ENCODE measurements around the gene FBXL17.

Gene FBXL17

DNA sequence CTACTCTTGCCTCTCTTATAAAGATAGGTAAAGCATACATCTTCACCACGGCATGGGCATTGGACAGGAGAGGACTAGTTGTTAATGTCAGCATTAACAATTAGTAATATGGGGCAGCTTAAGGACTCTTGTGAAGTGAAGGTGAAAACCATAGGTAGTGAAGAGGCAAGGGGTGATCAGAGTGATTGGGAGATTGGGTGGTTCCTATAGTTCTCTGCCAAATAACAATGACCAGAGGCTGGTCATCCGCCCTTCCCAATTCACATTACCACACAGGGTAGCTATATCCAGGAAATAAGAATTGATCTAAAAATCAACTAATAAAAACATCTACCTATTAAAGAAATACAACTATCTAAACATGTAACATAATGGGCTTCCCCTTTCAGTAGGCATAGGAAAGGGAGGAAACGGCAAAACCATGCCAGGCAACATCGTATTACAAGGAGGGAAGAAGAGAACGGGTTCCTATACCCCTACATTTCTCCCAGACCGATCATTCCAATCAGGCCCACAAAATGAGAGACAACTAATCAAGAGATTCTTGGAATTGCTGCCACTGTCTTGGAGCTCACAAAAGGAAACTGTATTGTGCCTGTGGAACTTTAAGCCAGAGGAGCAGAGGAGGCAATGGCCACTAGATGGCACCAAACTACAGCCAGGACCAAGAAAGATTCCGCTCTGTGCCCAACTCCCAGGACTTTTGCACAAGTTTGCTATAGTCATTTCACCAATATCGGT lies 121.6 kb downstream of the FBXL17 start:
- peaks cover 9 to 15% of the 10 kb centered on the region in 2 donors for H3K4me1 ChIP-seq (ENCODE audit: control insufficient read depth in 1 of 2, insufficient read depth in 2 of 2, low read length in 2 of 2)
- H3K9ac ChIP-seq (ENCODE audit: low read depth in 1 of 2, low read length in 2 of 2): no peak overlapping the region
- no peaks in the 10 kb centered on the region for H3K27me3 ChIP-seq (ENCODE audit: control insufficient read depth in 1 of 2, insufficient read depth in 2 of 2, low read length in 2 of 2)
- H3K9me3 ChIP-seq (ENCODE audit: control insufficient read depth in 1 of 2, low read length in 2 of 2): no peaks in the 10 kb centered on the region
- no peak overlapping the region for H3K27ac ChIP-seq (ENCODE audit: low read depth, low read length)
- peak overlapping the region in 1 of 2 donors; percentile 48 for H3K4me3 ChIP-seq (ENCODE audit: low read depth in 1 of 2, low read length in 2 of 2)
- H3K36me3 ChIP-seq (ENCODE audit: control insufficient read depth in 1 of 2, insufficient read depth in 2 of 2, low read length in 2 of 2): no peaks in the 10 kb centered on the region

DNA sequence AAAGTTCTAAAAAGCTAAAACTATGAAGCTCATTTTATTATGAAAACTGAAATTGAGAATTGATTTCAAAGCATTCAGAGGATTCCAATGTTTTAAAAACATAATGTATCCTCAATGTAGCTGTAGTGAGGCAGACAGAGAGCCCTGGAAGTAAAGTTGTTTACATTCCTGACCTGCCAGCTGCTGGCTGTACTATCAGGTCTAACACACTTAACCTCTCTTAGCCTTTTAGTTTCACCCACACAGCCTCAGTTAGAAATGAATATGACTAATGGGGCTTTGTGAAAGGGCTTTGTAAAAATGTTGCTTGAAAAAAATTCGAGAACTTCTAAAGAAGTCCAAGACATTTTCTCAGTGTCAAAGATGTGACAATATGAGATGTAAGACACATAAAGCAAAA lies 122.6 kb downstream of the FBXL17 start:
- Histone ChIP-seq H3K4me1 (ENCODE audit: control insufficient read depth in 1 of 2, insufficient read depth in 2 of 2, low read length in 2 of 2) (peaks cover 9 to 15% of the 10 kb centered on the region in 2 donors), H3K27ac (ENCODE audit: low read depth, low read length) (no peak overlapping the region), H3K27me3 (ENCODE audit: control insufficient read depth in 1 of 2, insufficient read depth in 2 of 2, low read length in 2 of 2) (no peaks in the 10 kb centered on the region), H3K36me3 (ENCODE audit: control insufficient read depth in 1 of 2, insufficient read depth in 2 of 2, low read length in 2 of 2) (no peaks in the 10 kb centered on the region), H3K9ac (ENCODE audit: low read depth in 1 of 2, low read length in 2 of 2) (no peak overlapping the region), H3K4me3 (ENCODE audit: low read depth in 1 of 2, low read length in 2 of 2) (no peak overlapping the region), H3K9me3 (ENCODE audit: control insufficient read depth in 1 of 2, low read length in 2 of 2) (no peaks in the 10 kb centered on the region)

DNA sequence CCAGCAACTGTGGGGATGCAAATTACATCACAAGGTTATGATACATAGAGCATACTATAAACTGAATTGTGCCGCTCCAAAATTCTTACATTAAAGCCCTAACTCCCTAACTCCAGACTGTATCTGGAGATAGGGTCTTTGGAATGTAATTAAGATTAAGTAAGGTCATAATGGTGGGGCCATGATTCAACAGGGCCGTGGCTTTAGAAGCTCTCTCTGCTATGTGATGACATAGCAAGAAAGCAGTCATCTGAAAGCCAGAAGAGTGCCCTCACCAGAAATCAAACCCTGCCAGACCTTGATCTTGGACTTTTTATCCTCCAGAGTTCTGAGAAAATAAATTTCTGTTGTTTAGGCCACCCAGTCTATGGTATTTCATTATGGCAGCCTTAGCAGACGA lies 123.9 kb downstream of the FBXL17 start:
- H3K4me3 ChIP-seq (ENCODE audit: low read depth in 1 of 2, low read length in 2 of 2): no peak overlapping the region
- no peaks in the 10 kb centered on the region for H3K36me3 ChIP-seq (ENCODE audit: control insufficient read depth in 1 of 2, insufficient read depth in 2 of 2, low read length in 2 of 2)
- H3K9me3 ChIP-seq (ENCODE audit: control insufficient read depth in 1 of 2, low read length in 2 of 2): no peaks in the 10 kb centered on the region
- peaks cover 9 to 15% of the 10 kb centered on the region in 2 donors for H3K4me1 ChIP-seq (ENCODE audit: control insufficient read depth in 1 of 2, insufficient read depth in 2 of 2, low read length in 2 of 2)
- no peak overlapping the region for H3K9ac ChIP-seq (ENCODE audit: low read depth in 1 of 2, low read length in 2 of 2)
- no peaks in the 10 kb centered on the region for H3K27me3 ChIP-seq (ENCODE audit: control insufficient read depth in 1 of 2, insufficient read depth in 2 of 2, low read length in 2 of 2)
- no peak overlapping the region for H3K27ac ChIP-seq (ENCODE audit: low read depth, low read length)

DNA sequence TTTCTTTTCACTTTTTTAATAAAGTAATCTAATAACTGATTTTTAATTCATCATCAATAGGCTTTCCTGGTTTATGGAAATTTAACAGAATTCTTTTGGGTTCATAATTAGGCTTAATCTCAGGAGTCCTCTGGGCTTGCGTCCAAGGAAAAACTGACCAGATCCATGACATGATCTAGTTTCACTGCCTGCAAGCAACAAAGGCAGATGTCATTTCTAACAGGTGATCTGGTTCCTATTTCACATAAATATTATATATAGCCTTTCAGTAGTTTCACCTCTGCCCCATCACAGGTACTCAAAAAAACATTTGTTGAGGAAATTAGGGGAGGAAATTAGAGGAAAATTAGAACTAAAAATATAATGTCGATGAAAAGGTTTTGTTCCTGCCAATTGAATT lies 126.4 kb downstream of the FBXL17 start:
- no peaks in the 10 kb centered on the region for H3K36me3 ChIP-seq (ENCODE audit: control insufficient read depth in 1 of 2, insufficient read depth in 2 of 2, low read length in 2 of 2)
- no peak overlapping the region for H3K9ac ChIP-seq (ENCODE audit: low read depth in 1 of 2, low read length in 2 of 2)
- H3K27me3 ChIP-seq (ENCODE audit: control insufficient read depth in 1 of 2, insufficient read depth in 2 of 2, low read length in 2 of 2): no peaks in the 10 kb centered on the region
- peaks cover 7 to 15% of the 10 kb centered on the region in 2 donors for H3K4me1 ChIP-seq (ENCODE audit: control insufficient read depth in 1 of 2, insufficient read depth in 2 of 2, low read length in 2 of 2)
- H3K27ac ChIP-seq (ENCODE audit: low read depth, low read length): no peak overlapping the region
- no peaks in the 10 kb centered on the region for H3K9me3 ChIP-seq (ENCODE audit: control insufficient read depth in 1 of 2, low read length in 2 of 2)
- no peak overlapping the region for H3K4me3 ChIP-seq (ENCODE audit: low read depth in 1 of 2, low read length in 2 of 2)

DNA sequence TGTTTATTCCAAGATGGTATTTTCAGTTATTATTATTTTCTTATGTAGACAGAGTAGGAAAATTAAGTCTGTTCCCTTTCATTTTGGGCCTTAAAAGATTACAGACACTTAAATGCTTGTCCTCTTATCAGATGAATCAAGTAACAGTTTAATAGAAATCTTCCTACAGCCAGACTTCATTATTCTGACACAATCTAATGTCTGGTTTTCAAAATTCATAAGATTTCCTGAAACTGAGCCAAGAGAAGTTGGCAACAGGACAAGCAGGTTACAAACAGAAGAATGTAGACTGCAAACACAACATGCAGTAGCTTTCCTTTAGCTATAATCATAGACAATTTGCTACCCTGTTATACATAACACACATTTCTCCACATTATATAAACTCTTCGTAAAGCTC lies 130.5 kb downstream of the FBXL17 start:
- Histone ChIP-seq H3K4me3 (ENCODE audit: low read depth in 1 of 2, low read length in 2 of 2) (no peak overlapping the region), H3K27me3 (ENCODE audit: control insufficient read depth in 1 of 2, insufficient read depth in 2 of 2, low read length in 2 of 2) (no peaks in the 10 kb centered on the region), H3K36me3 (ENCODE audit: control insufficient read depth in 1 of 2, insufficient read depth in 2 of 2, low read length in 2 of 2) (no peaks in the 10 kb centered on the region), H3K9me3 (ENCODE audit: control insufficient read depth in 1 of 2, low read length in 2 of 2) (no peaks in the 10 kb centered on the region), H3K27ac (ENCODE audit: low read depth, low read length) (no peak overlapping the region), H3K4me1 (ENCODE audit: control insufficient read depth in 1 of 2, insufficient read depth in 2 of 2, low read length in 2 of 2) (peaks cover 0 to 4% of the 10 kb centered on the region in 2 donors), H3K9ac (ENCODE audit: low read depth in 1 of 2, low read length in 2 of 2) (no peak overlapping the region)

DNA sequence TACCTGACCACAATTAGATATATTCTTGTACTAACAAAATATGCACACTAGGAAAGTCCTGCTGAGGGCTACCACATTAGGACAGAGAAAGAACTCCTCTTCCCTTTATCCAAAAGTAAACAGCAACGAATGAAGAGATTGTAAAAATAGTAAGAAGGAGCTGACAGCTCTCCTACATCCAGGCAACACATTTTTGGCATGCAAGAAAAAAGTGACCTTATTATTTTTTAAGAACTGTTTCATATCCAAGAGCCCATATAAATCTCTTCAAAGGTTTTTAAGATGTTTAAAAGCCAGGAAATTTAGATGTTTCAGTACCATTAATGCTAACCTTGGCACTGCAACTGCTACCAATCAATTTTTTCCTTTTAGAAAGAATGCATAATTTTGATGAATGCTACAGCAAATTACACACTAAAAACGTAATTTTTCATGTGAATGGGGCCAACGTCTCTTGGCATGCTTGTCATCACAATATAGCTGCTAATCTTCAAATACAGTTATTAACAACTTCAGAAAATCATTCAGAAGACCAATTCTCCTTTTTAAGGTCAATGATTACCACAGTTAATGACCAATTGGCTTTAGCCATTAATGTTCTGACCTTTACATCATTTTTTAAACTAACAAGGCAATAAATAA lies 132.0 kb downstream of the FBXL17 start:
- H3K9me3 ChIP-seq (ENCODE audit: control insufficient read depth in 1 of 2, low read length in 2 of 2): no peaks in the 10 kb centered on the region
- H3K36me3 ChIP-seq (ENCODE audit: control insufficient read depth in 1 of 2, insufficient read depth in 2 of 2, low read length in 2 of 2): no peaks in the 10 kb centered on the region
- H3K4me1 ChIP-seq (ENCODE audit: control insufficient read depth in 1 of 2, insufficient read depth in 2 of 2, low read length in 2 of 2): no peaks in the 10 kb centered on the region
- no peak overlapping the region for H3K4me3 ChIP-seq (ENCODE audit: low read depth in 1 of 2, low read length in 2 of 2)
- H3K27ac ChIP-seq (ENCODE audit: low read depth, low read length): no peak overlapping the region
- H3K9ac ChIP-seq (ENCODE audit: low read depth in 1 of 2, low read length in 2 of 2): no peak overlapping the region
- no peaks in the 10 kb centered on the region for H3K27me3 ChIP-seq (ENCODE audit: control insufficient read depth in 1 of 2, insufficient read depth in 2 of 2, low read length in 2 of 2)

DNA sequence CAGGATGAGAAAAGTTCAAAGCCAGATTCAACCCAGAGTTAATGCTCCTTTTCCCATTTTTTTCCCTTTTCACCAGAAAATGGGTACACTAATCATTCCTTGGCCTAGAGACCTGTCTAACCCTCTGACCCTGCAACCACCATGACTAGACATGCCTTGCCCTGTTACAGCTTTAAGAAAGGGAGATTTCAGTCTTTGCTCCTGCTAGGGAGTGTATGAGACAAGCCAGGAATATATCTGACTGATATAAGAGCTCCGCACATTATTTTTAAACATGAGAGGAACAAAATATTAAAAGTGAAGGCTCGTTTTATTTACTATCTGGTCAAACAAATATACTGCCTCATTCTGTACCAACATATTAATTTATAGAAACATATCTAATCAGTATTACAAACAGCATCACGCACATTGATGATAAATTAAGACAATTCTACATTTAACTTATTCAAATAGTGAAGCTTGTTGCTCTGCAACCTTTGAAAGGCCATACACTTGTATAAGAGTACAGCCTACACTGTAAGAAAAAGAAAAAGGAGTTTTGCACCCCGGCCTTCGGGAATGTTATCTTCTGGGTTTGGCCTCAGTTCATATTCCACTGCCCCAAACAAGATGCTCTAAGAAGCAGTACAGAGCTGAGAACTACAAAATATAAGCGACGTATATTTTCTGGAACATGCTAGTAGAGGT lies 132.7 kb downstream of the FBXL17 start:
- Histone ChIP-seq H3K9me3 (ENCODE audit: control insufficient read depth in 1 of 2, low read length in 2 of 2) (no peaks in the 10 kb centered on the region), H3K4me3 (ENCODE audit: low read depth in 1 of 2, low read length in 2 of 2) (no peak overlapping the region), H3K27me3 (ENCODE audit: control insufficient read depth in 1 of 2, insufficient read depth in 2 of 2, low read length in 2 of 2) (no peaks in the 10 kb centered on the region), H3K9ac (ENCODE audit: low read depth in 1 of 2, low read length in 2 of 2) (no peak overlapping the region), H3K4me1 (ENCODE audit: control insufficient read depth in 1 of 2, insufficient read depth in 2 of 2, low read length in 2 of 2) (no peaks in the 10 kb centered on the region), H3K27ac (ENCODE audit: low read depth, low read length) (no peak overlapping the region), H3K36me3 (ENCODE audit: control insufficient read depth in 1 of 2, insufficient read depth in 2 of 2, low read length in 2 of 2) (no peaks in the 10 kb centered on the region)

DNA sequence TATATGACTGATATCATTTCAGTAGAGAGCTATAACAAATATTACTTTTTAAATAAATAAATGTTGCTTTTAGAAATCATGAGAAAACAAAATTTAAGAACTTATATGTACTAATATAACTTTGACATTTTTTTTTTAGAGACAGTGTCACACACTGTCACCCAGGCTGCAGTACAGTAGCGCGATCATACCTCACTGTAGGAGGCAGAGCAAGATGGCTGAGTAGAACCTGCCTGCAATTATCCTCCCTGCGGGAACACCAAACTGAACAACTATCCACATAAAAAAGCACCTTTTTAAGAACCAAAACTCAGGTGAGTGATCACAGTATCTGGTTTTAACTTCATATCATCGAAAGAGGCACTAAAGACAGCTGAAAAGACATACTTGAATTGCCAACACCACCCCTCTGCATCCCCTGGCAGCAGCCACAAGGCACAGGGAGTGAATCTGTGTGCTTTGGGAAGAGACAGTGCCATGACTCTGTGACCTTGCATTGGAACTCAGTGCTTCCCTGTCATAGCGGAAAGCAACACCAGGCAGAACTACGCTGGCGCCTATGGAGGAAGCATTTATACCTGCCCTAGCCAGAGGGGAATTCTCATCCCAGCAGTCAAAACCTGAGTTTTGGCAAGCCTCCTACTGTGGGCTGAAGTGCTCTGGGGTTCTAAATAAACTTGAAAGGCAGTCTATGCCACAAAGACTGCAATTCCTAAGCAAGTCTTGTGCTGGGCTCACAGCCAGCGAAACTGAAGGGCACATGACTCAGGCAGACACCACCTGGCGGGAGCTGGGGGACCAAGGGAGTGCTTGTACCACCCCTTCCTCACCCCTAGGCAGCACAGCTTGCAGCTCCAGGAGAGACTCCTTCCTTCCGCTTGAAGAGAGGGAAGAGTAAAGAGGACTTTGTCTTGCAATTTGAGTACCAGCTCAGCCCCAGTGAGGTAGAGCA lies 142.7 kb downstream of the FBXL17 start:
- Histone ChIP-seq H3K4me3 (ENCODE audit: low read depth in 1 of 2, low read length in 2 of 2) (no peak overlapping the region), H3K9me3 (ENCODE audit: control insufficient read depth in 1 of 2, low read length in 2 of 2) (peaks cover 0 to 2% of the 10 kb centered on the region in 2 donors), H3K27ac (ENCODE audit: low read depth, low read length) (no peak overlapping the region), H3K36me3 (ENCODE audit: control insufficient read depth in 1 of 2, insufficient read depth in 2 of 2, low read length in 2 of 2) (no peaks in the 10 kb centered on the region), H3K9ac (ENCODE audit: low read depth in 1 of 2, low read length in 2 of 2) (no peak overlapping the region), H3K27me3 (ENCODE audit: control insufficient read depth in 1 of 2, insufficient read depth in 2 of 2, low read length in 2 of 2) (no peaks in the 10 kb centered on the region), H3K4me1 (ENCODE audit: control insufficient read depth in 1 of 2, insufficient read depth in 2 of 2, low read length in 2 of 2) (no peaks in the 10 kb centered on the region)

DNA sequence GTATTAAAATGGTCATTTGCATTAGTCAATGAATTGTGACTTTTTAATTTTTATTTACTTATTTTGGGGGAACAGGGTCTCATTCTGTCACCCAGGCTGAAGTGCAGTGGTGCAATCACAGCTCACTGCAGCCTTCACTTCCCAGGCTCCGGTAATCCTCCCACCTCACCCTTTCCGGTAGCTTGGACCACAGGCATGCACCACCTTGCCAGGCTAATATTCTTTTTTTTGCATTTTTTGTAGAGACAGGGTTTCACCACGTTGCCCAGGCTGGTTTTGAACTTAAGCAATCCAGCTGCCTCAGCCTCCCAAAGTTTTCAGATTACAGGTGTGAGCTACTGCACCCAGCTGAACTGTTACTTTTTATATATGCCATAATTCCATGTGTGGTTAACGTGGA lies 143.4 kb downstream of the FBXL17 start:
- no peak overlapping the region for H3K4me3 ChIP-seq (ENCODE audit: low read depth in 1 of 2, low read length in 2 of 2)
- no peak overlapping the region for H3K9ac ChIP-seq (ENCODE audit: low read depth in 1 of 2, low read length in 2 of 2)
- H3K27me3 ChIP-seq (ENCODE audit: control insufficient read depth in 1 of 2, insufficient read depth in 2 of 2, low read length in 2 of 2): no peaks in the 10 kb centered on the region
- H3K27ac ChIP-seq (ENCODE audit: low read depth, low read length): no peak overlapping the region
- H3K4me1 ChIP-seq (ENCODE audit: control insufficient read depth in 1 of 2, insufficient read depth in 2 of 2, low read length in 2 of 2): no peaks in the 10 kb centered on the region
- no peaks in the 10 kb centered on the region for H3K36me3 ChIP-seq (ENCODE audit: control insufficient read depth in 1 of 2, insufficient read depth in 2 of 2, low read length in 2 of 2)
- H3K9me3 ChIP-seq (ENCODE audit: control insufficient read depth in 1 of 2, low read length in 2 of 2): peaks cover 0 to 2% of the 10 kb centered on the region in 2 donors

All from duodenal mucosa (tissue), 2 donors.